H1 (cell line): ENCODE data around the gene GMPPA. TPM values are rescaled to one million over a fixed set of nuclear protein-coding genes. Genes with fewer than 3 reads are reported as not detected.

Source experiments
- CTCF ChIA-PET: fragments of 300-600 bp; sonication (Branson Sonifier 250); formaldehyde crosslinking; loops from one replicate; lab custom pipeline; 2021; ENCODE audit not compliant: partially characterized antibody; lab: Charles Lee
- POLR2A ChIA-PET: fragments of 300-600 bp; sonication (Branson Sonifier 250); formaldehyde crosslinking; loops from one replicate; lab custom pipeline; 2021; ENCODE audit warnings: inconsistent platforms; ENCODE audit not compliant: partially characterized antibody; lab: Charles Lee
- DNase-seq, 2 experiments: peaks; one replicate each; pipeline versions ENCODE4 v3.0.0 to v3.0.0-alpha.2; 2010 to 2022; ENCODE audit warnings: low spot score in 2 of 2, low read depth in 1 of 2, mixed read lengths in 1 of 2
- FAIRE-seq: peaks from 2 replicates; lab custom pipeline; 2011; peaks lifted over from hg19 to GRCh38; lab: Jason Lieb, UNC
- H2AFZ ChIP-seq: 2 replicates; pipeline ENCODE4 v1.8.1; 2012; ENCODE audit warnings: low read length, inconsistent platforms
- H2AK5ac ChIP-seq: 2 replicates; pipeline ENCODE4 v1.6.1; 2013; ENCODE audit warnings: low read depth, low read length
- H2BK120ac ChIP-seq: replicated peaks from 2 replicates; pipeline ENCODE3; 2013; ENCODE audit warnings: low read depth, low read length, inconsistent platforms
- H2BK12ac ChIP-seq: 2 replicates; pipeline ENCODE4 v1.6.1; 2013; ENCODE audit warnings: low read depth, low read length
- H2BK15ac ChIP-seq: 2 replicates; pipeline ENCODE4 v1.6.1; 2013; ENCODE audit warnings: low read length
- H2BK20ac ChIP-seq: 2 replicates; pipeline ENCODE4 v1.6.1; 2013; ENCODE audit warnings: low read length
- H2BK5ac ChIP-seq: 2 replicates; pipeline ENCODE4 v1.6.1; 2013; ENCODE audit warnings: low read depth, low read length
- H3K14ac ChIP-seq: 2 replicates; pipeline ENCODE4 v1.6.1; 2013; ENCODE audit warnings: inconsistent platforms; ENCODE audit not compliant: insufficient read length
- H3K18ac ChIP-seq: 2 replicates; pipeline ENCODE4 v1.6.1; 2013; ENCODE audit warnings: low read length; ENCODE audit errors: extremely low read depth
- H3K23ac ChIP-seq: 2 replicates; pipeline ENCODE4 v1.6.1; 2013; ENCODE audit warnings: inconsistent platforms; ENCODE audit not compliant: insufficient read length
- H3K23me2 ChIP-seq: 2 replicates; pipeline ENCODE4 v1.6.1; 2013; ENCODE audit warnings: low read depth, low read length
- H3K27ac ChIP-seq: 2 replicates; pipeline ENCODE4 v1.6.1; 2011; ENCODE audit warnings: low read depth, low read length, inconsistent platforms
- H3K27me3 ChIP-seq, 4 experiments: replicated peaks in 1 of 4; 1 replicate in 1 of 4; 2 replicates in 3 of 4; pipeline versions ENCODE4 v1.6.1 to v1.8.1; 2011 to 2013; ENCODE audit warnings: low read length in 3 of 4, mild to moderate bottlenecking in 3 of 4, inconsistent platforms in 2 of 4, mixed read lengths in 2 of 4, moderate library complexity in 1 of 4; ENCODE audit not compliant: control insufficient read depth in 3 of 4, insufficient read depth in 3 of 4; ENCODE audit errors: extremely low read depth in 1 of 4
- H3K36me3 ChIP-seq, 4 experiments: 2 replicates each; pipeline versions ENCODE4 v1.6.1 to v1.8.1; 2011 to 2013; ENCODE audit warnings: mild to moderate bottlenecking in 4 of 4, low read length in 3 of 4, moderate library complexity in 2 of 4, control low read depth in 1 of 4, inconsistent platforms in 1 of 4; ENCODE audit not compliant: insufficient read depth in 4 of 4, control insufficient read depth in 2 of 4
- H3K4ac ChIP-seq: replicated peaks from 2 replicates; pipeline ENCODE3; 2013; ENCODE audit warnings: low read length, low read depth, mixed read lengths, inconsistent platforms; ENCODE audit not compliant: insufficient read length
- H3K4me1 ChIP-seq, 4 experiments: replicated peaks in 1 of 4; 1 replicate in 1 of 4; 2 replicates in 3 of 4; pipeline versions ENCODE4 v1.6.1 to v1.8.1; 2011 to 2013; ENCODE audit warnings: low read length in 3 of 4, inconsistent platforms in 2 of 4, mixed read lengths in 1 of 4; ENCODE audit not compliant: insufficient read depth in 4 of 4, control insufficient read depth in 3 of 4
- H3K4me2 ChIP-seq, 2 experiments: 2 replicates each; pipeline versions ENCODE4 v1.6.1 to v1.8.1; 2011 to 2013; ENCODE audit warnings: low read depth in 2 of 2, low read length in 2 of 2, control low read depth in 1 of 2, inconsistent platforms in 1 of 2, mild to moderate bottlenecking in 1 of 2; ENCODE audit not compliant: insufficient read depth in 1 of 2
- H3K4me3 ChIP-seq, 4 experiments: fragments of 200-600, 300-600 bp in 1 of 4; sonication (generic), shearing (Covaris generic), sonication (Bioruptor Twin) in 1 of 4; 2 replicates each; pipeline versions ENCODE4 v1.5.1 to v1.8.1; 2011 to 2016; ENCODE audit warnings: low read length in 4 of 4, low read depth in 3 of 4, control low read depth in 2 of 4, inconsistent platforms in 2 of 4, mild to moderate bottlenecking in 2 of 4, mixed read lengths in 1 of 4, moderate library complexity in 1 of 4; ENCODE audit not compliant: insufficient read depth in 2 of 4; ENCODE audit errors: extremely low read depth in 1 of 4
- H3K56ac ChIP-seq: replicated peaks from 2 replicates; pipeline ENCODE3; 2013; ENCODE audit warnings: low read depth, mild to moderate bottlenecking, mixed read lengths, low read length, inconsistent platforms; ENCODE audit not compliant: insufficient read length
- H3K79me1 ChIP-seq: 2 replicates; pipeline ENCODE4 v1.6.1; 2013; ENCODE audit warnings: low read depth, low read length, control low read depth
- H3K79me2 ChIP-seq, 2 experiments: 2 replicates each; pipeline versions ENCODE4 v1.6.1 to v1.8.1; 2012 to 2013; ENCODE audit warnings: low read length in 2 of 2, mild to moderate bottlenecking in 2 of 2, inconsistent platforms in 1 of 2; ENCODE audit not compliant: insufficient read depth in 2 of 2, control insufficient read depth in 1 of 2
- H3K9ac ChIP-seq, 4 experiments: replicated peaks in 1 of 4; 1 replicate in 1 of 4; 2 replicates in 3 of 4; pipeline versions ENCODE4 v1.6.1 to v1.8.1; 2011 to 2013; ENCODE audit warnings: low read depth in 3 of 4, low read length in 3 of 4, control low read depth in 2 of 4, mild to moderate bottlenecking in 2 of 4, moderate library complexity in 2 of 4, inconsistent platforms in 1 of 4; ENCODE audit errors: extremely low read depth in 1 of 4
- H3K9me3 ChIP-seq, 2 experiments: 2 replicates each; pipeline versions ENCODE4 v1.6.1 to v1.8.1; 2012 to 2013; ENCODE audit warnings: mild to moderate bottlenecking in 2 of 2, moderate library complexity in 2 of 2, control low read depth in 1 of 2, inconsistent platforms in 1 of 2, low read depth in 1 of 2, low read length in 1 of 2, mixed read lengths in 1 of 2; ENCODE audit not compliant: insufficient read depth in 2 of 2
- H4K20me1 ChIP-seq, 2 experiments: replicated peaks in 1 of 2; 2 replicates each; pipeline versions ENCODE3 to v1.8.1; 2011 to 2013; ENCODE audit warnings: inconsistent platforms in 2 of 2, low read length in 2 of 2, mild to moderate bottlenecking in 1 of 2; ENCODE audit not compliant: insufficient read depth in 2 of 2, control insufficient read depth in 1 of 2
- H4K5ac ChIP-seq: 2 replicates; pipeline ENCODE4 v1.6.1; 2013; ENCODE audit warnings: low read length, low read depth, mixed read lengths, inconsistent platforms; ENCODE audit not compliant: insufficient read length
- H4K8ac ChIP-seq: 2 replicates; pipeline ENCODE4 v1.8.0; 2013; ENCODE audit warnings: mild to moderate bottlenecking, moderate library complexity, low read length, inconsistent platforms; ENCODE audit not compliant: insufficient read depth; ENCODE audit errors: extremely low read depth
- H4K91ac ChIP-seq: replicated peaks from 2 replicates; pipeline ENCODE3; 2013; ENCODE audit warnings: low read length, mixed read lengths, inconsistent platforms; ENCODE audit not compliant: insufficient read length
- WGBS, 2 experiments: shearing (Covaris generic) in 1 of 2; methylation state at CpG; one replicate each; pipeline versions ENCODE4 v1.1.6 to v1.1.7; 2013 to 2015; ENCODE audit warnings: low lambda C conversion rate in 2 of 2, mixed read lengths in 2 of 2, inconsistent platforms in 1 of 2, low coverage in 1 of 2, missing lambda C conversion rate in 1 of 2; ENCODE audit not compliant: insufficient replicate concordance in 2 of 2, insufficient coverage in 1 of 2, insufficient read length in 1 of 2; ENCODE audit errors: extremely low coverage in 1 of 2, missing lambda C conversion rate in 1 of 2; 5-methylcytosine and 5-hydroxymethylcytosine counted together
- polyA plus RNA-seq, 7 experiments: library from polyadenylated mRNA; depleted of rRNA in 3 of 7; stranded (reverse) in 5 of 7; unstranded in 2 of 7; fragments of >200 nt in 5 of 7; fragments of 200-250 nt in 2 of 7; gene quantifications; 1 replicate in 5 of 7; 2 replicates in 1 of 7; 4 replicates in 1 of 7; pipeline versions ENCODE4 v1.2.1 to v1.2.3, GENCODE V29; 2011 to 2013; ENCODE audit warnings: missing spikeins in 2 of 7, mixed read lengths in 2 of 7
- total RNA-seq: library from RNA; stranded (reverse); fragmentation: NEBNext Ultra II Directional; extraction: Animal tissue kit (Norgen Biotek cat#: 25700); gene quantifications from 2 replicates; pipeline ENCODE4 v1.2.1, GENCODE V29; 2021
- TF ChIP-seq, protein P1 (sequence below): IDR thresholded peaks from 2 replicates; pipeline ENCODE4 v1.6.1; 2012; ENCODE audit warnings: inconsistent platforms

GMPPA gene
- total and polyA plus RNA-seq, 2 of the 8 experiments (the other 6 are each of a cell fraction or from before 2014, with no cell fraction given): 34.3 to 98.8 TPM

GRCh38 chr2:219520079-219520478, 21.4 kb downstream of the GMPPA start:
- WGBS, 2 experiments: 75% methylated on average over 8 of the region's 8 CpGs; no CpG with 5 or more reads in 1 of the 2 experiments
- no peak overlapping the region for H2BK20ac ChIP-seq
- no peak overlapping the region for H4K5ac ChIP-seq
- H4K20me1 ChIP-seq: peaks cover 0 to 5% of the 10 kb centered on the region in 2 experiments
- H3K36me3 ChIP-seq: no peaks in the 10 kb centered on the region
- H4K91ac ChIP-seq: no peak overlapping the region
- ChIA-PET CTCF (interaction anchor here (0.6 to 113.1 kb wide), 15 partner anchors 7 to 222 kb away, joined by 3 to 7248 read pairs (median 3); partner anchors contain the start of genes ASIC4, DES, DNPEP and GMPPA), POLR2A (interaction anchor here (0.6 to 5.5 kb wide), 11 partner anchors 10 to 164 kb away, joined by 3 to 36 read pairs (median 6); partner anchors contain the start of genes GMPPA and STK11IP)
- FAIRE-seq (no peak), DNase-seq (no peak)
- peaks cover 0 to 29% (median 19%) of the 10 kb centered on the region in 4 experiments; a peak in 6 of 7 replicates for H3K4me1 ChIP-seq
- peaks cover 5% of the 10 kb centered on the region; the same call in 1 of the 2 replicates for H3K23me2 ChIP-seq
- no peak overlapping the region for H3K56ac ChIP-seq
- H4K8ac ChIP-seq: no peak overlapping the region
- TF ChIP-seq, protein P1, sequence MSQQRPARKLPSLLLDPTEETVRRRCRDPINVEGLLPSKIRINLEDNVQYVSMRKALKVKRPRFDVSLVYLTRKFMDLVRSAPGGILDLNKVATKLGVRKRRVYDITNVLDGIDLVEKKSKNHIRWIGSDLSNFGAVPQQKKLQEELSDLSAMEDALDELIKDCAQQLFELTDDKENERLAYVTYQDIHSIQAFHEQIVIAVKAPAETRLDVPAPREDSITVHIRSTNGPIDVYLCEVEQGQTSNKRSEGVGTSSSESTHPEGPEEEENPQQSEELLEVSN: no peak
- H3K9me3 ChIP-seq: no peaks in the 10 kb centered on the region
- H3K4me3 ChIP-seq: no peak overlapping the region
- H3K18ac ChIP-seq: no peak overlapping the region
- H2BK120ac ChIP-seq: no peak overlapping the region
- H3K79me1 ChIP-seq: no peaks in the 10 kb centered on the region
- H3K4ac ChIP-seq: no peak overlapping the region
- peak overlapping the region; percentile 36; the same call in 1 of the 2 replicates for H2BK15ac ChIP-seq
- H2AK5ac ChIP-seq: 0 out of 2 replicates have a peak overlapping the region, but pooled peaks have one; percentile 45
- no peak overlapping the region for H3K27ac ChIP-seq
- H3K9ac ChIP-seq: no peak overlapping the region
- peaks cover 0 to 19% (median 11%) of the 10 kb centered on the region in 4 experiments; a peak in 5 of 7 replicates for H3K27me3 ChIP-seq
- peak overlapping the region; percentile 16; the same call in 1 of the 2 replicates for H2BK5ac ChIP-seq
- H3K79me2 ChIP-seq: no peaks in the 10 kb centered on the region
- H3K23ac ChIP-seq: no peak overlapping the region
- H2AFZ ChIP-seq: no peak overlapping the region
- H3K14ac ChIP-seq: no peak overlapping the region
- H3K4me2 ChIP-seq: no peak overlapping the region
- H2BK12ac ChIP-seq: peak overlapping the region; percentile 97; the same call in 1 of the 2 replicates
